Gastrocnemius medialis (tissue), 4 donors: Measurements from ENCODE around the gene ATG9A.

Experiments used
- CTCF ChIP-seq, 5 experiments: fragments of 450-650 bp in 3 of 5; fragments of 200-600 bp in 2 of 5; sonication (generic) in 2 of 5; IDR thresholded peaks in 4 of 5; conservative IDR thresholded peaks in 1 of 5; 1 replicate in 4 of 5; 2 replicates in 1 of 5; pipeline ENCODE4 v1.5.1; 2016 to 2019; ENCODE audit warnings: antibody characterized with exemption in 5 of 5, mild to moderate bottlenecking in 3 of 5, moderate library complexity in 3 of 5
- POLR2A ChIP-seq, 2 donors: fragments of 450-650 bp; IDR thresholded peaks; one replicate each; pipeline ENCODE4 v1.6.1; 2017; ENCODE audit warnings: antibody characterized with exemption in 2 of 2, mild to moderate bottlenecking in 2 of 2, moderate library complexity in 2 of 2

- no peak for TF ChIP-seq POLR2A (IDR thresholded peaks at IDR 0.05)
- TF ChIP-seq CTCF (IDR thresholded peaks at IDR 0.05 in 4 of 5, conservative IDR thresholded peaks at IDR 0.05 in 1 of 5): no peak
Observed at GRCh38 chr2:219268294-219268693, 38.9 kb upstream of the ATG9A start.
